Tibial artery (tissue), 4 donors: Measurements from ENCODE around the gene AKAP5.

Source experiments
- DNase-seq, 2 donors: peaks; one replicate each; pipeline ENCODE4 v3.0.0-alpha.2; 2019
- H3K27ac ChIP-seq, 2 donors: fragments of 200-600 bp; sonication (generic) in 1 of 2; 1 replicate in 1 of 2; 2 replicates in 1 of 2; pipeline ENCODE4 v1.5.1; 2018 to 2019; ENCODE audit warnings: mild to moderate bottlenecking in 1 of 2
- H3K27me3 ChIP-seq, 2 donors: fragments of 200-600 bp; sonication (generic) in 1 of 2; one replicate each; pipeline versions ENCODE4 v1.5.1 to v1.6.0; 2016 to 2019
- H3K36me3 ChIP-seq, 3 donors: fragments of 200-600 bp; sonication (generic) in 2 of 3; one replicate each; pipeline ENCODE4 v1.5.1; 2016 to 2019; ENCODE audit warnings: mild to moderate bottlenecking in 2 of 3
- H3K4me1 ChIP-seq, 4 donors: fragments of 200-600 bp; sonication (generic) in 2 of 4; 1 replicate in 3 of 4; 2 replicates in 1 of 4; pipeline ENCODE4 v1.5.1; 2016 to 2019
- H3K4me3 ChIP-seq, 2 donors: fragments of 200-600 bp; sonication (generic) in 1 of 2; 1 replicate in 1 of 2; 2 replicates in 1 of 2; pipeline ENCODE4 v1.5.1; 2018 to 2019; ENCODE audit warnings: mild to moderate bottlenecking in 2 of 2
- H3K9me3 ChIP-seq, 3 donors: fragments of 200-600 bp; sonication (generic) in 1 of 3; one replicate each; pipeline ENCODE4 v1.5.1; 2016 to 2019
- intact Hi-C: fragments of 100-400 bp; cut with DNase I; formaldehyde crosslinking; loops from one replicate; pipeline ENCODE4 v1.15.0; 2023; ENCODE audit warnings: low total_unique reads
- TF ChIP-seq, protein P1 (sequence below), 2 experiments: fragments of 200-600 bp in 1 of 2; fragments of 450-650 bp in 1 of 2; IDR thresholded peaks; one replicate each; pipeline ENCODE4 v1.5.1; 2017 to 2019; ENCODE audit warnings: antibody characterized with exemption in 2 of 2, mild to moderate bottlenecking in 1 of 2, moderate library complexity in 1 of 2

Gene AKAP5

DNA sequence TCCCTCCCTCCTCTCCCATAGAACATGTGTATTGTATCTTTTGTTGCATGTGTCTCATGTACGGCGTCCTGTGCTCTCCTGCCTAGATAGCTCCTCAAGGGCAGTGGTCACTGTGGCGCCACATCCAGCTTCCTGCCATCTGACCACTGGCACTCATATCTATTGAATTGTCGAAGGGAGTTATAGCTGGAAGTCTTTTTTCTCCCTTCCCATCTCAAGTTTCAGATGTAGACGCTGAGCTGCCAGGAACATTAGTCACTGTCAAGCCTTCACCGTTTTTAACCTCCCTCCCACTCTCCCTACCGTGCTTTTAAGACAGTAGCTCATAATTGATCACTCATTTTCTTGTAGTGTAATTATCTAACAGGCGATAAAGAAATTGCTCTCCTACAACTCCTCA lies 44.1 kb upstream of the AKAP5 start:
- DNase-seq: no peak

DNA sequence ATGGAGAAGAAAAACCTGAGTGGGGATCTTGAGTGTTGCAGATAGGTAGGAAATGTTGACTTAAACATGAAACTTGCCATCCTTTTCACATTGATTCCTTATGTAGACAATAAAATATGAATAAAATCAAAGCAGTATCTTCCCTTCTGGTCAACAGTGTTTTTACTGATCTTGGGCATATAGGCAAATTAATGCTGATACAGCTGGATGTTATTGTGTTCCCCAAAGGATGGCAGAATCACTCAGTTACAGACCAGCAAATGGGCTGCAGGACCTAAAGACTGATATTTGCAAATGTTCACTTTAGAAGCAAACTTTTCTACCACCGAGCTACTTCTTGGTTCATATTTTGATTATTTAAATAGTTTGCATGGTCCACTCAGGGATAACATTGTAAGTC lies 43.3 kb upstream of the AKAP5 start:
- no peaks in the 10 kb centered on the region for H3K9me3 ChIP-seq
- peaks cover 64 to 99% (median 65%) of the 10 kb centered on the region in 3 donors for H3K36me3 ChIP-seq
- TF ChIP-seq, protein P1, sequence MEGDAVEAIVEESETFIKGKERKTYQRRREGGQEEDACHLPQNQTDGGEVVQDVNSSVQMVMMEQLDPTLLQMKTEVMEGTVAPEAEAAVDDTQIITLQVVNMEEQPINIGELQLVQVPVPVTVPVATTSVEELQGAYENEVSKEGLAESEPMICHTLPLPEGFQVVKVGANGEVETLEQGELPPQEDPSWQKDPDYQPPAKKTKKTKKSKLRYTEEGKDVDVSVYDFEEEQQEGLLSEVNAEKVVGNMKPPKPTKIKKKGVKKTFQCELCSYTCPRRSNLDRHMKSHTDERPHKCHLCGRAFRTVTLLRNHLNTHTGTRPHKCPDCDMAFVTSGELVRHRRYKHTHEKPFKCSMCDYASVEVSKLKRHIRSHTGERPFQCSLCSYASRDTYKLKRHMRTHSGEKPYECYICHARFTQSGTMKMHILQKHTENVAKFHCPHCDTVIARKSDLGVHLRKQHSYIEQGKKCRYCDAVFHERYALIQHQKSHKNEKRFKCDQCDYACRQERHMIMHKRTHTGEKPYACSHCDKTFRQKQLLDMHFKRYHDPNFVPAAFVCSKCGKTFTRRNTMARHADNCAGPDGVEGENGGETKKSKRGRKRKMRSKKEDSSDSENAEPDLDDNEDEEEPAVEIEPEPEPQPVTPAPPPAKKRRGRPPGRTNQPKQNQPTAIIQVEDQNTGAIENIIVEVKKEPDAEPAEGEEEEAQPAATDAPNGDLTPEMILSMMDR (IDR thresholded peaks at IDR 0.05): no peak
- DNase-seq: no peak
- no peak overlapping the region for H3K4me3 ChIP-seq
- intact Hi-C loops: no loop called here
- H3K27me3 ChIP-seq: no peaks in the 10 kb centered on the region
- H3K4me1 ChIP-seq: no peaks in the 10 kb centered on the region
- no peak overlapping the region for H3K27ac ChIP-seq

More for the DNA sequence above, 44.1 kb upstream of the AKAP5 start:
- intact Hi-C loops: no loop called here
- Histone ChIP-seq H3K27me3 (no peaks in the 10 kb centered on the region), H3K27ac (no peak overlapping the region), H3K4me3 (no peak overlapping the region), H3K9me3 (no peaks in the 10 kb centered on the region), H3K4me1 (no peaks in the 10 kb centered on the region), H3K36me3 (peaks cover 64 to 99% (median 64%) of the 10 kb centered on the region in 3 donors)
- TF ChIP-seq, protein P1 (IDR thresholded peaks at IDR 0.05): no peak

- no peak overlapping the region for H3K4me3 ChIP-seq
- no peak for DNase-seq
- H3K27me3 ChIP-seq: no peaks in the 10 kb centered on the region
- TF ChIP-seq, protein P1 (IDR thresholded peaks at IDR 0.05): no peak
- H3K9me3 ChIP-seq: no peaks in the 10 kb centered on the region
- intact Hi-C loops: no loop called here
- peaks cover 66 to 99% (median 67%) of the 10 kb centered on the region in 3 donors for H3K36me3 ChIP-seq
- no peaks in the 10 kb centered on the region for H3K4me1 ChIP-seq
- no peak overlapping the region for H3K27ac ChIP-seq
Measured at GRCh38 chr14:64422756-64423155, 42.5 kb upstream of the AKAP5 start.

DNA sequence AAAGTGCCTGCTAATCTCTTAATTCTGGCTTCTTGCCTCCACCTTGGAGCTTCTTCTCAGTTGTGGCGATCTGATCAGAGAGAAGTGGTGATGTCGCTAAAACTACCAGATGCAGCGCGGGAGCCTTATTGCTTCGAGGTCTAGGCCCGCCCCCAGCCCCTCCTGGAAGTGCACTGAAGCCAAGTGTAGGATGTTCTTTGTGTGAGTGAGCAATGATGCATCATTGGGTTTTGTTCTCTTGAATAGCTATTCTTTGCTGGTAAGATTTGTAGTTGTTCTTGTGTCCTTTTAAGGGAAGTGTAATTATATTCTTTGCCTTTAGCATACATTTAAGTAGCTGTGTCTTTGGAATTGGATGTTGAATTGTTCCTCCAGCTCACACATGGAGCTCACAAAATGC lies 41.3 kb upstream of the AKAP5 start:
- no peaks in the 10 kb centered on the region for H3K27me3 ChIP-seq
- H3K4me1 ChIP-seq: no peaks in the 10 kb centered on the region
- no peaks in the 10 kb centered on the region for H3K9me3 ChIP-seq
- TF ChIP-seq, protein P1 (IDR thresholded peaks at IDR 0.05): no peak
- DNase-seq: no peak
- H3K36me3 ChIP-seq: peaks cover 64 to 100% (median 64%) of the 10 kb centered on the region in 3 donors
- intact Hi-C loops: no loop called here
- no peak overlapping the region for H3K4me3 ChIP-seq
- H3K27ac ChIP-seq: no peak overlapping the region

- Histone ChIP-seq H3K27me3 (no peaks in the 10 kb centered on the region), H3K27ac (no peak overlapping the region), H3K4me1 (peaks cover 0 to 25% (median 8%) of the 10 kb centered on the region in 4 donors), H3K36me3 (peaks cover 47 to 71% (median 48%) of the 10 kb centered on the region in 3 donors), H3K4me3 (no peak overlapping the region), H3K9me3 (no peaks in the 10 kb centered on the region)
- intact Hi-C loops: loop anchor here (5.0 kb wide), 1 partner anchor 43 kb away; no protein-coding TSS in a partner anchor
- DNase-seq: no peak
- TF ChIP-seq, protein P1 (IDR thresholded peaks at IDR 0.05): no peak
Measured at GRCh38 chr14:64434528-64434927, 30.8 kb upstream of the AKAP5 start.
